BLaER1 treated with 17β-estradiol and CSF1 and Interleukin-3, amounts not matched to agents 10 nM and 100 nM (cell line): ENCODE data around the gene FAM187B.

Source experiments
- H3K27ac ChIP-seq, 11 experiments: shearing (Covaris generic); formaldehyde crosslinking; 2 replicates each; pipeline ENCODE4 v1.8.1; 2022
- H3K27me3 ChIP-seq, 11 experiments: shearing (Covaris generic); formaldehyde crosslinking; 2 replicates each; pipeline ENCODE4 v1.8.1; 2022
- H3K36me3 ChIP-seq, 11 experiments: shearing (Covaris generic); formaldehyde crosslinking; 2 replicates each; pipeline ENCODE4 v1.8.1; 2022
- H3K4me1 ChIP-seq, 10 experiments: shearing (Covaris generic); formaldehyde crosslinking; 2 replicates each; pipeline ENCODE4 v1.8.1; 2022
- H3K4me2 ChIP-seq, 11 experiments: shearing (Covaris generic); formaldehyde crosslinking; 2 replicates each; pipeline ENCODE4 v1.8.1; 2022
- H3K4me3 ChIP-seq, 10 experiments: shearing (Covaris generic); formaldehyde crosslinking; 2 replicates each; pipeline ENCODE4 v1.8.1; 2022
- H3K9ac ChIP-seq, 11 experiments: shearing (Covaris generic); formaldehyde crosslinking; 2 replicates each; pipeline ENCODE4 v1.8.1; 2022
- H3K9me3 ChIP-seq, 11 experiments: shearing (Covaris generic); formaldehyde crosslinking; replicated peaks in 1 of 11; 2 replicates each; pipeline ENCODE4 v1.8.1; 2022
- H4K20me1 ChIP-seq, 11 experiments: shearing (Covaris generic); formaldehyde crosslinking; 2 replicates each; pipeline ENCODE4 v1.8.1; 2022
- Cebpa-rat ChIP-seq, 11 experiments: shearing (Covaris generic); IDR thresholded peaks; 2 replicates each; pipeline ENCODE4 v1.8.1; 2022

FAM187B gene

GRCh38 chr19:35254341-35255297, 26.1 kb upstream of the FAM187B start:
- Histone ChIP-seq H3K4me3 (no peak overlapping the region), H3K27me3 (peaks cover 9 to 21% (median 16%) of the 10 kb centered on the region in 11 experiments), H3K36me3 (no peaks in the 10 kb centered on the region), H3K4me2 (no peak overlapping the region), H3K9ac (no peak overlapping the region), H4K20me1 (no peaks in the 10 kb centered on the region; a peak in 1 of 22 replicates), H3K9me3 (no peaks in the 10 kb centered on the region), H3K27ac (no peak overlapping the region), H3K4me1 (peaks cover 0 to 10% (median 3%) of the 10 kb centered on the region in 10 experiments; a peak in 5 of 20 replicates)
- TF ChIP-seq Cebpa-rat (IDR thresholded peaks at IDR 0.05), result no peak

- H4K20me1 ChIP-seq, result no peaks in the 10 kb centered on the region; a peak in 2 of 22 replicates
- H3K36me3 ChIP-seq, result no peaks in the 10 kb centered on the region
- H3K9ac ChIP-seq, result no peak overlapping the region
- peaks cover 19 to 31% (median 26%) of the 10 kb centered on the region in 11 experiments for H3K27me3 ChIP-seq
- no peak overlapping the region for H3K4me3 ChIP-seq
- H3K4me2 ChIP-seq, result no peak overlapping the region
- H3K4me1 ChIP-seq, result peaks cover 6 to 17% (median 11%) of the 10 kb centered on the region in 10 experiments
- TF ChIP-seq Cebpa-rat (IDR thresholded peaks at IDR 0.05), result no peak
- no peaks in the 10 kb centered on the region for H3K9me3 ChIP-seq
- H3K27ac ChIP-seq, result no peak overlapping the region
Measured at GRCh38 chr19:35253316-35254286, 25.1 kb upstream of the FAM187B start.

GRCh38 chr19:35251456-35251855, 22.9 kb upstream of the FAM187B start:
- Histone ChIP-seq H3K9ac (no peak overlapping the region), H3K27ac (no peak overlapping the region), H3K9me3 (peaks cover 0 to 3% (median 0%) of the 10 kb centered on the region in 11 experiments; a peak in 1 of 22 replicates), H4K20me1 (no peaks in the 10 kb centered on the region; a peak in 2 of 22 replicates), H3K4me3 (no peak overlapping the region), H3K27me3 (peaks cover 37 to 52% (median 48%) of the 10 kb centered on the region in 11 experiments), H3K4me2 (no peak overlapping the region), H3K4me1 (peaks cover 18 to 30% (median 25%) of the 10 kb centered on the region in 10 experiments), H3K36me3 (no peaks in the 10 kb centered on the region)
- TF ChIP-seq Cebpa-rat (IDR thresholded peaks at IDR 0.05), result no peak

- Histone ChIP-seq H3K9me3 (peaks cover 0 to 17% (median 5%) of the 10 kb centered on the region in 11 experiments; a peak in 11 of 22 replicates), H3K4me1 (peaks cover 18 to 32% (median 25%) of the 10 kb centered on the region in 10 experiments), H3K27ac (no peak overlapping the region), H3K4me3 (no peak overlapping the region), H3K36me3 (no peaks in the 10 kb centered on the region), H3K27me3 (peaks cover 37 to 61% (median 57%) of the 10 kb centered on the region in 11 experiments), H3K9ac (no peak overlapping the region), H3K4me2 (no peak overlapping the region), H4K20me1 (no peaks in the 10 kb centered on the region; a peak in 2 of 22 replicates)
- no peak for TF ChIP-seq Cebpa-rat (IDR thresholded peaks at IDR 0.05)
Measured at GRCh38 chr19:35249848-35250711, 21.5 kb upstream of the FAM187B start.

- H3K27me3 ChIP-seq, result peaks cover 37 to 61% (median 57%) of the 10 kb centered on the region in 11 experiments
- no peak overlapping the region; a peak in 1 of 22 replicates for H3K9ac ChIP-seq
- peak overlapping the region; percentile 76 to 99 (median 92); a peak in 21 of 22 replicates for H3K4me2 ChIP-seq
- no peak overlapping the region for H3K27ac ChIP-seq
- no peaks in the 10 kb centered on the region; a peak in 2 of 22 replicates for H4K20me1 ChIP-seq
- no peaks in the 10 kb centered on the region for H3K36me3 ChIP-seq
- peaks cover 18 to 32% (median 25%) of the 10 kb centered on the region in 10 experiments for H3K4me1 ChIP-seq
- peak overlapping the region in 8 of 10 experiments; percentile 48 to 65 (median 57); a peak in 11 of 20 replicates for H3K4me3 ChIP-seq
- no peak for TF ChIP-seq Cebpa-rat (IDR thresholded peaks at IDR 0.05)
- H3K9me3 ChIP-seq, result peaks cover 0 to 24% (median 5%) of the 10 kb centered on the region in 11 experiments; a peak in 12 of 22 replicates
Measured at GRCh38 chr19:35249146-35249847, 20.8 kb upstream of the FAM187B start.

- Histone ChIP-seq H3K36me3 (no peaks in the 10 kb centered on the region), H3K27ac (no peak within 1 kb of the TSS), H4K20me1 (no peaks in the 10 kb centered on the region; a peak in 2 of 22 replicates), H3K4me1 (peaks cover 18 to 32% (median 25%) of the 10 kb centered on the region in 10 experiments), H3K27me3 (peaks cover 37 to 61% (median 57%) of the 10 kb centered on the region in 11 experiments), H3K4me2 (peak within 1 kb of the TSS; percentile 76 to 99 (median 92)), H3K4me3 (peak within 1 kb of the TSS; percentile 48 to 65 (median 57)), H3K9me3 (peaks cover 0 to 30% (median 6%) of the 10 kb centered on the region in 11 experiments; a peak in 12 of 22 replicates), H3K9ac (peak within 1 kb of the TSS in 7 of 11 experiments; percentile 6 to 71 (median 27); a peak in 8 of 22 replicates)
- no peak for TF ChIP-seq Cebpa-rat (IDR thresholded peaks at IDR 0.05)
Measured at GRCh38 chr19:35248310-35249145, 20.0 kb upstream of the FAM187B start, which contains the start of gene LSR. TSS of gene LSR (plus strand) at chr19:35249002. CDS start at chr19:35249023, 21 bp downstream.
